ENCODE data around the gene CDHR2.

CDHR2 gene

DNA sequence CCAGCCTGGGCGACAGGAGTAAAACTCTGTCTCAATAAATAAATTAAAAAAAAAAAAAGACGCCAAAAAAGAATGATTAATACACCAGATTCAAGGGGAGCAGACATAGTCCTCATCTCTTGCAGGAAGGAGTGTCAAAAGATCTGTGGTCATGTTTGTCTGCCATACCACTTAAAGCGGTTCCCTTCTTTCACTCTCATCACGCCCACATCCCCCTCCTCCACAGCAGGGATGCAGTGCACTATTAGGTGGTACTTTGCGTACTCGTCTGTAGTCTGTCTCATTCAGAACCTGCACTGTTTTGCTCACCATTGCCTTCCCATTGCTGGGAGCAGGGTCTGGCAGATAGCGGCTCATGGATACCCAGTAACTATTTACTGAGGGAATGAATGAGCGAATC is 11.2 kb downstream of the CDHR2 start:
- Histone ChIP-seq H3K18ac (ENCODE audit: low read length) (no peak overlapping the region), H2AK5ac (ENCODE audit: low read length) (no peak overlapping the region), H4K8ac (ENCODE audit: low read depth, low read length) (no peak overlapping the region), H3K14ac (ENCODE audit: low read length) (no peak overlapping the region), H3K27me3 (ENCODE audit: insufficient read depth, low read length) (no peaks in the 10 kb centered on the region), H2AFZ (ENCODE audit: insufficient read depth, low read length, poor library complexity) (no peak overlapping the region), H3K9me3 (ENCODE audit: insufficient read depth, low read depth, low read length) (peaks cover 1% of the 10 kb centered on the region), H4K12ac (ENCODE audit: low read depth, low read length) (no peak overlapping the region), H3K4ac (ENCODE audit: low read depth, low read length) (no peak overlapping the region), H3K27ac (ENCODE audit: low read depth, low read length) (no peak overlapping the region), H3K79me2 (ENCODE audit: control insufficient read depth, insufficient read depth, low read length, poor library complexity) (no peaks in the 10 kb centered on the region), H4K91ac (ENCODE audit: low read depth, low read length) (no peak overlapping the region), H2BK12ac (ENCODE audit: low read length) (no peak overlapping the region), H3K4me1 (ENCODE audit: control insufficient read depth in 1 of 2, insufficient read depth in 2 of 2, low read length in 2 of 2) (no peaks in the 10 kb centered on the region), H3K9ac (ENCODE audit: low read length) (peak overlapping the region; percentile 47), H2BK120ac (ENCODE audit: insufficient read depth, low read length, poor library complexity) (no peak overlapping the region), H3K4me2 (ENCODE audit: low read length) (no peak overlapping the region), H3K23ac (ENCODE audit: low read length) (no peak overlapping the region), H3K79me1 (ENCODE audit: low read length) (no peaks in the 10 kb centered on the region), H3K36me3 (ENCODE audit: control insufficient read depth in 1 of 2, insufficient read depth in 2 of 2, low read length in 2 of 2) (no peaks in the 10 kb centered on the region), H2BK5ac (ENCODE audit: low read depth, low read length, poor library complexity) (no peak overlapping the region), H3K4me3 (ENCODE audit: low read depth, low read length) (no peak overlapping the region)
- no peak for DNase-seq
- no CpG with 5 or more reads among the region's 8 CpGs for WGBS (ENCODE audit: extremely low coverage, insufficient coverage, insufficient read length)

DNA sequence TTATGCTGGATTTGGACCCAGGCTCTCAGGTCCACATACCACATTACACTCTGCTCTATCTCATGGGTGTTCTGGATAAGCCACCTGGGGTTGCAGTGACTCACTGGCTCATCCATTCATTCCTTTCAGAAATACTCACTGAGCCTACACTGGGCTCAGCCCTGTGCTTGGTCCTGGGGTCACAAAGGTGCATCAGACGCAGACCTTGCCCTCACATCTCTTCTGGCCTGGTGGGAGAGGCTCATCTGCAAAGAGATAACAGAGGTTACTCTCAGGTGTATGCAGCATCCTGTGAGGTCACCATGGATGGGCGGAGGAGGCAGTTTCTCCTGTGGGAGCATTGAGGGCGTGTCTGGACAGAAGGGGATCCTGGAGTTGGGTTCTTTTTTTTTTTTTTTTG is 12.1 kb downstream of the CDHR2 start:
- H2BK120ac ChIP-seq (ENCODE audit: insufficient read depth, low read length, poor library complexity): no peak overlapping the region
- H3K9me3 ChIP-seq (ENCODE audit: insufficient read depth, low read depth, low read length): peaks cover 1% of the 10 kb centered on the region
- no peak overlapping the region for H2BK5ac ChIP-seq (ENCODE audit: low read depth, low read length, poor library complexity)
- no peak overlapping the region for H3K27ac ChIP-seq (ENCODE audit: low read depth, low read length)
- H3K9ac ChIP-seq (ENCODE audit: low read length): no peak overlapping the region
- no peak overlapping the region for H4K12ac ChIP-seq (ENCODE audit: low read depth, low read length)
- H3K14ac ChIP-seq (ENCODE audit: low read length): no peak overlapping the region
- H2AFZ ChIP-seq (ENCODE audit: insufficient read depth, low read length, poor library complexity): no peak overlapping the region
- H4K8ac ChIP-seq (ENCODE audit: low read depth, low read length): no peak overlapping the region
- no peak for DNase-seq
- H3K23ac ChIP-seq (ENCODE audit: low read length): no peak overlapping the region
- H2AK5ac ChIP-seq (ENCODE audit: low read length): no peak overlapping the region
- H3K4me1 ChIP-seq (ENCODE audit: control insufficient read depth in 1 of 2, insufficient read depth in 2 of 2, low read length in 2 of 2): no peaks in the 10 kb centered on the region
- no peaks in the 10 kb centered on the region for H3K27me3 ChIP-seq (ENCODE audit: insufficient read depth, low read length)
- no peaks in the 10 kb centered on the region for H3K36me3 ChIP-seq (ENCODE audit: control insufficient read depth in 1 of 2, insufficient read depth in 2 of 2, low read length in 2 of 2)
- no peak overlapping the region for H3K4me2 ChIP-seq (ENCODE audit: low read length)
- no peak overlapping the region for H3K4ac ChIP-seq (ENCODE audit: low read depth, low read length)
- H3K79me2 ChIP-seq (ENCODE audit: control insufficient read depth, insufficient read depth, low read length, poor library complexity): no peaks in the 10 kb centered on the region
- H3K18ac ChIP-seq (ENCODE audit: low read length): no peak overlapping the region
- H2BK12ac ChIP-seq (ENCODE audit: low read length): no peak overlapping the region
- H4K91ac ChIP-seq (ENCODE audit: low read depth, low read length): no peak overlapping the region
- H3K79me1 ChIP-seq (ENCODE audit: low read length): no peaks in the 10 kb centered on the region
- no CpG with 5 or more reads among the region's 3 CpGs for WGBS (ENCODE audit: extremely low coverage, insufficient coverage, insufficient read length)
- no peak overlapping the region for H3K4me3 ChIP-seq (ENCODE audit: low read depth, low read length)

DNA sequence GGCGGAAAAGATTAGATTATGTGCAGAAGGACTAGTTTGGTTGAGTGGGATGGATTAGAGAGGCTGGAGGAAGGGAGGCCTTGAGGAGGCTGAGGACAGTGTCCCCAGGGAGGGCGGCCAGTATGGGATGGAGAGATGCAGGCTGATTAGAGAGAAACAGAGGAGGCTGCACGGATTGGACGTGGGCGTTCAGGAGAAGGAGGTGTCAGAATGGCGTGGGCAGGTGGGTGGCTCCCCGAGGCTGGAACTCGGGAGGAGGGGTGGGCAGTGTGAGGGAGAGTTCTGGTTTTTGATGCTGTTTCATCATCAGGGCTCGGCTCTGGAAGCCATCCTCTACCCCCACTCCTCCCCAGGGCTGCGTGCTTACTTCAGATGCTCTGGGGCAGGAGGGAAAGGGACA is 13.0 kb downstream of the CDHR2 start:
- H3K4me2 ChIP-seq (ENCODE audit: low read length): no peak overlapping the region
- no peak overlapping the region for H3K23ac ChIP-seq (ENCODE audit: low read length)
- DNase-seq: no peak
- H2AFZ ChIP-seq (ENCODE audit: insufficient read depth, low read length, poor library complexity): no peak overlapping the region
- H3K79me2 ChIP-seq (ENCODE audit: control insufficient read depth, insufficient read depth, low read length, poor library complexity): no peaks in the 10 kb centered on the region
- no peak overlapping the region for H4K12ac ChIP-seq (ENCODE audit: low read depth, low read length)
- no peak overlapping the region for H3K18ac ChIP-seq (ENCODE audit: low read length)
- H3K14ac ChIP-seq (ENCODE audit: low read length): no peak overlapping the region
- no peaks in the 10 kb centered on the region for H3K79me1 ChIP-seq (ENCODE audit: low read length)
- peaks cover 3% of the 10 kb centered on the region for H3K9me3 ChIP-seq (ENCODE audit: insufficient read depth, low read depth, low read length)
- H4K91ac ChIP-seq (ENCODE audit: low read depth, low read length): no peak overlapping the region
- H3K27me3 ChIP-seq (ENCODE audit: insufficient read depth, low read length): no peaks in the 10 kb centered on the region
- H2BK12ac ChIP-seq (ENCODE audit: low read length): no peak overlapping the region
- no peak overlapping the region for H2AK5ac ChIP-seq (ENCODE audit: low read length)
- H3K4me3 ChIP-seq (ENCODE audit: low read depth, low read length): no peak overlapping the region
- H2BK5ac ChIP-seq (ENCODE audit: low read depth, low read length, poor library complexity): no peak overlapping the region
- H3K27ac ChIP-seq (ENCODE audit: low read depth, low read length): no peak overlapping the region
- no peaks in the 10 kb centered on the region for H3K4me1 ChIP-seq (ENCODE audit: control insufficient read depth in 1 of 2, insufficient read depth in 2 of 2, low read length in 2 of 2)
- no peaks in the 10 kb centered on the region for H3K36me3 ChIP-seq (ENCODE audit: control insufficient read depth in 1 of 2, insufficient read depth in 2 of 2, low read length in 2 of 2)
- no peak overlapping the region for H3K9ac ChIP-seq (ENCODE audit: low read length)
- no peak overlapping the region for H4K8ac ChIP-seq (ENCODE audit: low read depth, low read length)
- no peak overlapping the region for H2BK120ac ChIP-seq (ENCODE audit: insufficient read depth, low read length, poor library complexity)
- H3K4ac ChIP-seq (ENCODE audit: low read depth, low read length): no peak overlapping the region
- WGBS (ENCODE audit: extremely low coverage, insufficient coverage, insufficient read length): 100% methylated on average over 1 of the region's 10 CpGs

DNA sequence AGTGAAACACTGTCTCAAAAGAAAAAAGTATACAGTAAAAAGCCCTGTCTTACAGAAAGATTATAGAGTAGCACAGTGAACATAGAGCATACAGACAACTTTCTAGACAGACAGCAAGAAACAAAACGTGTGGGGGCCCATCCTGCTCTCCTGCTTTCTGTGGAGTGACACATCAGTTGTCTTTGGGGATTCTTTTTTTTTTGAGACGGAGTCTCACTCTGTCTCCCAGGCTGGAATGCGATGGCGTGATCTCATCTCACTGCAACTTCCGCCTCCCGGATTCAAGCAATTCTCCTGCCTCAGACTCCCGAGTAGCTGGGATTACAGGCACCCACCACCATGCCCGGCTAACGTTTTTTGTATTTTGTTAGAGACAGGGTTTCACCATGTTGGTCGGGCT is 14.9 kb downstream of the CDHR2 start:
- Histone ChIP-seq H3K4ac (ENCODE audit: low read depth, low read length) (no peak overlapping the region), H4K12ac (ENCODE audit: low read depth, low read length) (no peak overlapping the region), H3K4me2 (ENCODE audit: low read length) (no peak overlapping the region), H3K23ac (ENCODE audit: low read length) (no peak overlapping the region), H2AFZ (ENCODE audit: insufficient read depth, low read length, poor library complexity) (no peak overlapping the region), H3K18ac (ENCODE audit: low read length) (no peak overlapping the region), H3K14ac (ENCODE audit: low read length) (no peak overlapping the region), H3K4me3 (ENCODE audit: low read depth, low read length) (no peak overlapping the region), H3K79me1 (ENCODE audit: low read length) (no peaks in the 10 kb centered on the region), H3K9ac (ENCODE audit: low read length) (no peak overlapping the region), H2BK12ac (ENCODE audit: low read length) (no peak overlapping the region), H3K9me3 (ENCODE audit: insufficient read depth, low read depth, low read length) (peaks cover 3% of the 10 kb centered on the region), H4K8ac (ENCODE audit: low read depth, low read length) (no peak overlapping the region), H3K27me3 (ENCODE audit: insufficient read depth, low read length) (no peaks in the 10 kb centered on the region), H2AK5ac (ENCODE audit: low read length) (no peak overlapping the region), H3K79me2 (ENCODE audit: control insufficient read depth, insufficient read depth, low read length, poor library complexity) (no peaks in the 10 kb centered on the region), H3K4me1 (ENCODE audit: control insufficient read depth in 1 of 2, insufficient read depth in 2 of 2, low read length in 2 of 2) (no peaks in the 10 kb centered on the region), H2BK5ac (ENCODE audit: low read depth, low read length, poor library complexity) (no peak overlapping the region), H3K27ac (ENCODE audit: low read depth, low read length) (no peak overlapping the region), H2BK120ac (ENCODE audit: insufficient read depth, low read length, poor library complexity) (no peak overlapping the region), H3K36me3 (ENCODE audit: control insufficient read depth in 1 of 2, insufficient read depth in 2 of 2, low read length in 2 of 2) (no peaks in the 10 kb centered on the region), H4K91ac (ENCODE audit: low read depth, low read length) (no peak overlapping the region)
- peak in 1 of 2 donors; percentile 20 for DNase-seq
- no CpG with 5 or more reads among the region's 10 CpGs for WGBS (ENCODE audit: extremely low coverage, insufficient coverage, insufficient read length)
